HepG2 (cell line): ENCODE results near the gene GRHPR. TPM values are rescaled to one million over a fixed set of nuclear protein-coding genes. Genes with fewer than 3 reads are reported as not detected.

Experiments
- ATAC-seq: fragments of 200-7000 bp; cut with Tn5 transposase; 3 replicates; pipeline ENCODE4 v1.9.1; 2020; ENCODE audit warnings: mild to moderate bottlenecking, moderate library complexity
- BruUV-seq: library from RNA; stranded (reverse); fragments of 400-500 nt; replicated peaks from 2 replicates; lab custom pipeline; 2021; lab: Mats Ljungman, UMichigan
- CTCF ChIA-PET: fragments of 300-600 bp; formaldehyde crosslinking; extraction: SDS; loops from one replicate; lab custom pipeline; 2021; ENCODE audit warnings: low total read pairs, inconsistent platforms, low intra/inter-chr PET ratio; lab: Yijun Ruan, JAX
- POLR2A ChIA-PET: fragments of 350-600 bp; sonication (Branson Sonifier 250); formaldehyde crosslinking; loops from one replicate; lab custom pipeline; 2020; ENCODE audit warnings: antibody characterized with exemption, inconsistent platforms; lab: Yijun Ruan, JAX
- DNase-seq: peaks from one replicate; pipeline ENCODE4 v3.0.0-alpha.2; 2015; ENCODE audit warnings: low spot score
- FAIRE-seq: peaks from 3 replicates; lab custom pipeline; 2011; peaks lifted over from hg19 to GRCh38; lab: Jason Lieb, UNC
- H2AFZ ChIP-seq: one replicate; pipeline ENCODE4 v1.6.1; 2011; ENCODE audit warnings: low read length, inconsistent platforms
- H3K27ac ChIP-seq: fragments of 300-600 bp; 3 replicates; pipeline ENCODE4 v1.8.0; 2011; ENCODE audit warnings: mixed run types, mild to moderate bottlenecking, mixed read lengths, low read length, inconsistent platforms; ENCODE audit not compliant: insufficient read depth; ENCODE audit errors: extremely low read length
- H3K27me3 ChIP-seq, 2 experiments: fragments of 200-600 bp in 1 of 2; 2 replicates in 1 of 2; 3 replicates in 1 of 2; pipeline versions ENCODE4 v1.6.0 to v1.8.0; 2011; ENCODE audit warnings: low read length in 2 of 2, mild to moderate bottlenecking in 2 of 2, moderate library complexity in 2 of 2, inconsistent platforms in 1 of 2; ENCODE audit not compliant: insufficient read depth in 2 of 2, control insufficient read depth in 1 of 2
- H3K36me3 ChIP-seq, 2 experiments: fragments of 200-600 bp in 1 of 2; replicated peaks in 1 of 2; 2 replicates in 1 of 2; 3 replicates in 1 of 2; pipeline versions ENCODE4 v1.5.1 to v1.8.0; 2011; ENCODE audit warnings: low read length in 2 of 2, inconsistent platforms in 1 of 2; ENCODE audit not compliant: insufficient read depth in 2 of 2, control insufficient read depth in 1 of 2
- H3K4me1 ChIP-seq: 2 replicates; pipeline ENCODE4 v1.5.1; 2012; ENCODE audit warnings: low read length, inconsistent platforms; ENCODE audit not compliant: insufficient read depth
- H3K4me2 ChIP-seq: 2 replicates; pipeline ENCODE4 v1.6.0; 2011; ENCODE audit warnings: low read depth, low read length, inconsistent platforms
- H3K4me3 ChIP-seq, 3 experiments: fragments of 200-600 bp in 1 of 3; sonication (generic), shearing (Covaris generic) in 1 of 3; replicated peaks in 1 of 3; 2 replicates each; pipeline ENCODE4 v1.5.1; 2011 to 2016; ENCODE audit warnings: low read length in 3 of 3, inconsistent platforms in 2 of 3, low read depth in 2 of 3, mild to moderate bottlenecking in 2 of 3, control low read depth in 1 of 3, mixed read lengths in 1 of 3; ENCODE audit not compliant: insufficient read depth in 1 of 3
- H3K79me2 ChIP-seq: one replicate; pipeline ENCODE4 v1.6.1; 2011; ENCODE audit warnings: low read length, inconsistent platforms; ENCODE audit not compliant: insufficient read depth
- H3K9ac ChIP-seq: 2 replicates; pipeline ENCODE4 v1.6.0; 2011; ENCODE audit warnings: mild to moderate bottlenecking, low read depth, low read length, inconsistent platforms; ENCODE audit not compliant: insufficient read depth
- H3K9me3 ChIP-seq: 2 replicates; pipeline ENCODE4 v1.5.1; 2012; ENCODE audit warnings: mild to moderate bottlenecking, low read length
- H4K20me1 ChIP-seq: 2 replicates; pipeline ENCODE4 v1.6.0; 2011; ENCODE audit warnings: inconsistent platforms, mild to moderate bottlenecking, low read length, moderate library complexity; ENCODE audit not compliant: insufficient read depth
- CSRNP1 ChIP-seq: sonication (generic); formaldehyde crosslinking; IDR thresholded peaks from 2 replicates; pipeline ENCODE4 v1.8.1; 2023; ENCODE audit warnings: mild to moderate bottlenecking, missing genetic modification reagents
- HNF4A ChIP-seq: sonication (generic); formaldehyde crosslinking; IDR thresholded peaks from 2 replicates; pipeline ENCODE4 v1.4.0; 2020; ENCODE audit warnings: missing genetic modification reagents
- HNF4G ChIP-seq, 2 experiments: sonication (generic) in 1 of 2; formaldehyde crosslinking in 1 of 2; IDR thresholded peaks; 2 replicates each; pipeline versions ENCODE4 v1.4.0 to v1.6.1; 2011 to 2020; ENCODE audit warnings: borderline replicate concordance in 2 of 2, low read depth in 2 of 2, mild to moderate bottlenecking in 2 of 2, low read length in 1 of 2, missing genetic modification reagents in 1 of 2, moderate library complexity in 1 of 2
- KLF16 ChIP-seq, 2 experiments: sonication (generic) in 1 of 2; formaldehyde crosslinking in 1 of 2; IDR thresholded peaks; 2 replicates each; pipeline versions ENCODE4 v1.6.1 to v1.8.0; 2016 to 2023; ENCODE audit warnings: missing genetic modification reagents in 2 of 2, missing compliant biosample characterization in 1 of 2
- NR2C2 ChIP-seq: sonication (generic); formaldehyde crosslinking; IDR thresholded peaks from 2 replicates; pipeline ENCODE4 v1.4.0; 2020; ENCODE audit warnings: missing genetic modification reagents, mild to moderate bottlenecking, moderate library complexity, borderline replicate concordance
- TCF7 ChIP-seq: sonication (generic); IDR thresholded peaks from 2 replicates; pipeline ENCODE4 v1.6.1; 2016; ENCODE audit warnings: antibody characterized with exemption, low read depth
- ZNF230 ChIP-seq: sonication (generic); formaldehyde crosslinking; IDR thresholded peaks from 2 replicates; pipeline ENCODE4 v1.4.0; 2020; ENCODE audit warnings: mild to moderate bottlenecking, missing genetic modification reagents
- ZNF574 ChIP-seq: sonication (generic); formaldehyde crosslinking; IDR thresholded peaks from 2 replicates; pipeline ENCODE4 v1.4.0; 2020; ENCODE audit warnings: missing genetic modification reagents
- ZNF652 ChIP-seq: IDR thresholded peaks from 2 replicates; pipeline ENCODE4 v1.6.1; 2016; ENCODE audit warnings: low read depth, borderline replicate concordance
- WGBS: methylation state at CpG from one replicate; pipeline ENCODE4 v1.1.6; 2017; ENCODE audit warnings: low lambda C conversion rate; 5-methylcytosine and 5-hydroxymethylcytosine counted together
- in situ Hi-C: cut with HindIII; loops from 2 replicates; pipeline ENCODE4 v1.10.0; 2017; ENCODE audit warnings: low pct_unique_long_range_greater_than_20kb; ENCODE audit not compliant: extremely low pct_ligation_motif_present
- intact Hi-C: fragments of 100-400 bp; cut with micrococcal nuclease; formaldehyde crosslinking; loops from one replicate; pipeline ENCODE4 v1.10.0; 2022; ENCODE audit not compliant: unreplicated experiment
- polyA plus RNA-seq, 8 experiments: library from polyadenylated mRNA; depleted of rRNA in 3 of 8; stranded (reverse) in 7 of 8; unstranded in 1 of 8; fragments of >200 nt; fragmentation: Illumina TruSeq in 4 of 8; extraction: Trizol in 4 of 8; gene quantifications; 2 replicates each; pipeline versions ENCODE4 v1.2.1 to v1.2.3, GENCODE V29; 2011 to 2016; ENCODE audit warnings: low read depth in 4 of 8, missing spikeins in 1 of 8, mixed read lengths in 1 of 8; ENCODE audit not compliant: insufficient read depth in 1 of 8
- total RNA-seq, 5 experiments: library from RNA; depleted of rRNA; stranded (reverse); fragments of >200 nt; fragmentation: Illumina TruSeq; extraction: Trizol; gene quantifications; 2 replicates each; pipeline ENCODE4 v1.2.3, GENCODE V29; 2016; ENCODE audit warnings: low read depth in 1 of 5

Gene GRHPR
- total and polyA plus RNA-seq, 2 of the 13 experiments (the other 11 are each of a cell fraction or from before 2014, with no cell fraction given): 113 to 115 TPM

- ATAC-seq (peak; percentile 26; the same call in 1 of the 3 replicates), DNase-seq (no peak), FAIRE-seq (no peak)
- in situ Hi-C loops: no loop called here
- peak overlapping the region; percentile 27; the same call in 1 of the 2 replicates for H3K4me2 ChIP-seq
- H4K20me1 ChIP-seq: peaks cover 13% of the 10 kb centered on the region
- 85% methylated on average over 6 of the region's 6 CpGs for WGBS
- H3K9me3 ChIP-seq: no peaks in the 10 kb centered on the region
- peaks cover 32% of the 10 kb centered on the region for H3K4me1 ChIP-seq
- H3K27ac ChIP-seq: peak overlapping the region; percentile 34
- peaks cover 10 to 29% of the 10 kb centered on the region in 2 experiments; a peak in 4 of 5 replicates for H3K36me3 ChIP-seq
- TF ChIP-seq ZNF574: 0 out of 2 replicates have a peak, but pooled peaks have one; percentile 15
- TF ChIP-seq KLF16 (CRISPR knock-in tag; IDR thresholded peaks at IDR 0.05): no peak
- no peak for TF ChIP-seq CSRNP1 (CRISPR knock-in tag)
- TF ChIP-seq ZNF652 (CRISPR knock-in tag): no peak
- TF ChIP-seq TCF7: no peak
- TF ChIP-seq HNF4G (IDR thresholded peaks at IDR 0.05; ENCODE audit: borderline replicate concordance, low read depth, low read length): 0 out of 2 replicates have a peak, but pooled peaks have one; percentile 19
- TF ChIP-seq HNF4G (CRISPR knock-in tag; IDR thresholded peaks at IDR 0.05; ENCODE audit: borderline replicate concordance, low read depth): no peak
- 0 out of 2 replicates have a peak, but pooled peaks have one; percentile 37 for TF ChIP-seq NR2C2 (CRISPR knock-in tag)
- peak; percentile 59 for TF ChIP-seq HNF4A
- no peak for TF ChIP-seq ZNF230 (CRISPR knock-in tag)
- TF ChIP-seq, all 625 proteins: peak for 4
- Histone ChIP-seq H3K4me3 (no peak overlapping the region), H3K79me2 (peaks cover 50% of the 10 kb centered on the region), H3K9ac (no peak overlapping the region), H3K27me3 (no peaks in the 10 kb centered on the region), H2AFZ (no peak overlapping the region)
- POLR2A ChIA-PET: interaction anchor here (2.0 kb wide), 1 partner anchor 19 kb away, joined by 5 read pairs; the partner anchor contains the start of gene ZBTB5
- CTCF ChIA-PET: no interaction called here
- intact Hi-C loops: no loop called here
- BruUV-seq: no TSS peak
These were observed 23.3 kb downstream of the GRHPR start for GRCh38 chr9:37445832-37446231.
